HG02973 (cell line): ENCODE data around the gene MUTYH.
"Not testable (repeated sequence)": the region's sequence is repeated elsewhere in the genome, so short reads cannot be mapped to it uniquely, and the experiment has no call there.

Experiments
- ATAC-seq: cut with Tn5 transposase; IDR thresholded peaks from one replicate; pipeline ENCODE4 v1.9.1; 2021; ENCODE audit warnings: moderate library complexity; ENCODE audit not compliant: unreplicated experiment

Gene MUTYH

GRCh38 chr1:45339789-45340558 is at the start of gene MUTYH, which contains the start of gene TOE1:
Gene MUTYH (minus strand): TSS chr1:45340440. CDS start chr1:45334505, 5,935 bp downstream.
Gene TOE1 (plus strand): TSS chr1:45340170. CDS start chr1:45340253, 83 bp downstream.
- peak; percentile 76 for ATAC-seq

GRCh38 chr1:45386219-45386618 is 46.0 kb upstream of the MUTYH start:
- ATAC-seq = no peak

GRCh38 chr1:45385302-45385701 is 45.1 kb upstream of the MUTYH start:
- ATAC-seq = no peak

- not testable (repeated sequence) for ATAC-seq
These were observed 44.0 kb upstream of the MUTYH start for GRCh38 chr1:45384213-45384612.

GRCh38 chr1:45383191-45383590 is 43.0 kb upstream of the MUTYH start:
- no peak for ATAC-seq

- no peak for ATAC-seq
These were observed 41.0 kb upstream of the MUTYH start for GRCh38 chr1:45381243-45381642.

- ATAC-seq = no peak
These were observed 40.5 kb upstream of the MUTYH start for GRCh38 chr1:45380730-45381129.

GRCh38 chr1:45380125-45380524 is 39.9 kb upstream of the MUTYH start:
- ATAC-seq = no peak

GRCh38 chr1:45379524-45379923 is 39.3 kb upstream of the MUTYH start:
- ATAC-seq = no peak

GRCh38 chr1:45378184-45378583 is 37.9 kb upstream of the MUTYH start:
- no peak for ATAC-seq

- no peak for ATAC-seq
These were observed 35.2 kb upstream of the MUTYH start for GRCh38 chr1:45375104-45376090.

GRCh38 chr1:45373573-45373972 is 33.3 kb upstream of the MUTYH start:
- ATAC-seq = no peak

- ATAC-seq = peak; percentile 53
These were observed 30.3 kb upstream of the MUTYH start for GRCh38 chr1:45370575-45370974.

- ATAC-seq = peak; percentile 72
These were observed 24.8 kb upstream of the MUTYH start for GRCh38 chr1:45365051-45365450.

GRCh38 chr1:45364294-45364693 is 24.1 kb upstream of the MUTYH start:
- no peak for ATAC-seq

- ATAC-seq = not testable (repeated sequence)
These were observed 20.7 kb upstream of the MUTYH start for GRCh38 chr1:45360981-45361380.

- ATAC-seq = no peak
These were observed 19.8 kb upstream of the MUTYH start for GRCh38 chr1:45359882-45360513.

- ATAC-seq = no peak
These were observed 15.9 kb upstream of the MUTYH start for GRCh38 chr1:45356186-45356585.

- ATAC-seq = no peak
These were observed 15.4 kb upstream of the MUTYH start for GRCh38 chr1:45355683-45356082.

- no peak for ATAC-seq
These were observed 14.6 kb upstream of the MUTYH start for GRCh38 chr1:45354838-45355237.

GRCh38 chr1:45353685-45354084 is 13.4 kb upstream of the MUTYH start:
- no peak for ATAC-seq
